ENCODE results near the gene SLC22A12. TPM values are rescaled to one million over a fixed set of nuclear protein-coding genes. Genes with fewer than 3 reads are reported as not detected.

The SLC22A12 gene
- total RNA-seq (not detected), polyA plus RNA-seq (ENCODE audit: insufficient read length in 2 of 2) (not detected)
- long read RNA-seq, donor 1 = 0 reads
- long read RNA-seq, donor 2 = 0 reads
- long read RNA-seq, donor 3 = 0 reads
- long read RNA-seq, donor 4 = 0 reads

- H3K36me3 ChIP-seq (ENCODE audit: control insufficient read depth, insufficient read depth, low read length) = no peaks in the 10 kb centered on the region
- 81% methylated on average over 14 of the region's 14 CpGs for WGBS (ENCODE audit: insufficient coverage)
- H3K4me3 ChIP-seq (ENCODE audit: low read depth, low read length) = no peak within 1 kb of the TSS
- no peak for DNase-seq (ENCODE audit: low read depth in 4 of 6, low spot score in 6 of 6)
- H3K27me3 ChIP-seq (ENCODE audit: control insufficient read depth, insufficient read depth, low read length) = no peaks in the 10 kb centered on the region
- no peaks in the 10 kb centered on the region for H3K9me3 ChIP-seq (ENCODE audit: control insufficient read depth, insufficient read depth, low read length)
- H3K27ac ChIP-seq (ENCODE audit: low read depth, low read length) = no peak within 1 kb of the TSS
- H3K4me1 ChIP-seq (ENCODE audit: control insufficient read depth, insufficient read depth, low read length) = no peaks in the 10 kb centered on the region
Measured at GRCh38 chr11:64590763-64591221, at the start of gene SLC22A12. Gene SLC22A12 (plus strand): TSS chr11:64591220. CDS start chr11:64591557, 337 bp downstream.

GRCh38 chr11:64542172-64543125, 48.6 kb upstream of the SLC22A12 start:
- no peak for DNase-seq (ENCODE audit: low read depth in 4 of 6, low spot score in 6 of 6)
- Histone ChIP-seq H3K27ac (ENCODE audit: low read depth, low read length) (no peak overlapping the region), H3K9me3 (ENCODE audit: control insufficient read depth, insufficient read depth, low read length) (no peaks in the 10 kb centered on the region), H3K4me3 (ENCODE audit: low read depth, low read length) (no peak overlapping the region), H3K4me1 (ENCODE audit: control insufficient read depth, insufficient read depth, low read length) (peaks cover 22% of the 10 kb centered on the region), H3K36me3 (ENCODE audit: control insufficient read depth, insufficient read depth, low read length) (no peaks in the 10 kb centered on the region), H3K27me3 (ENCODE audit: control insufficient read depth, insufficient read depth, low read length) (no peaks in the 10 kb centered on the region)
- 93% methylated on average over 24 of the region's 35 CpGs for WGBS (ENCODE audit: insufficient coverage)

- no peak overlapping the region for H3K27ac ChIP-seq (ENCODE audit: low read depth, low read length)
- no peaks in the 10 kb centered on the region for H3K9me3 ChIP-seq (ENCODE audit: control insufficient read depth, insufficient read depth, low read length)
- H3K27me3 ChIP-seq (ENCODE audit: control insufficient read depth, insufficient read depth, low read length) = no peaks in the 10 kb centered on the region
- peaks cover 10% of the 10 kb centered on the region for H3K4me1 ChIP-seq (ENCODE audit: control insufficient read depth, insufficient read depth, low read length)
- H3K36me3 ChIP-seq (ENCODE audit: control insufficient read depth, insufficient read depth, low read length) = no peaks in the 10 kb centered on the region
- no peak for DNase-seq (ENCODE audit: low read depth in 4 of 6, low spot score in 6 of 6)
- H3K4me3 ChIP-seq (ENCODE audit: low read depth, low read length) = no peak overlapping the region
Measured at GRCh38 chr11:64543818-64544217, 47.2 kb upstream of the SLC22A12 start.

- H3K36me3 ChIP-seq (ENCODE audit: control insufficient read depth, insufficient read depth, low read length) = no peaks in the 10 kb centered on the region
- no peak for DNase-seq (ENCODE audit: low read depth in 4 of 6, low spot score in 6 of 6)
- H3K4me3 ChIP-seq (ENCODE audit: low read depth, low read length) = no peak overlapping the region
- H3K4me1 ChIP-seq (ENCODE audit: control insufficient read depth, insufficient read depth, low read length) = peaks cover under 1% of the 10 kb centered on the region
- H3K9me3 ChIP-seq (ENCODE audit: control insufficient read depth, insufficient read depth, low read length) = no peaks in the 10 kb centered on the region
- H3K27ac ChIP-seq (ENCODE audit: low read depth, low read length) = no peak overlapping the region
- no peaks in the 10 kb centered on the region for H3K27me3 ChIP-seq (ENCODE audit: control insufficient read depth, insufficient read depth, low read length)
- WGBS (ENCODE audit: insufficient coverage) = 64% methylated on average over 1 of the region's 2 CpGs
Measured at GRCh38 chr11:64544616-64545296, 46.3 kb upstream of the SLC22A12 start.

- H3K4me3 ChIP-seq (ENCODE audit: low read depth, low read length) = no peak overlapping the region
Measured at GRCh38 chr11:64545619-64546018, 45.4 kb upstream of the SLC22A12 start.

GRCh38 chr11:64546176-64546575, 44.8 kb upstream of the SLC22A12 start:
- Histone ChIP-seq H3K4me3 (ENCODE audit: low read depth, low read length) (no peak overlapping the region), H3K9me3 (ENCODE audit: control insufficient read depth, insufficient read depth, low read length) (no peaks in the 10 kb centered on the region)
- DNase-seq (ENCODE audit: low read depth in 4 of 6, low spot score in 6 of 6) = no peak

More at GRCh38 chr11:64545619-64546018, 45.4 kb upstream of the SLC22A12 start:
- Histone ChIP-seq H3K4me1 (ENCODE audit: control insufficient read depth, insufficient read depth, low read length) (no peaks in the 10 kb centered on the region), H3K9me3 (ENCODE audit: control insufficient read depth, insufficient read depth, low read length) (no peaks in the 10 kb centered on the region), H3K27me3 (ENCODE audit: control insufficient read depth, insufficient read depth, low read length) (no peaks in the 10 kb centered on the region), H3K27ac (ENCODE audit: low read depth, low read length) (no peak overlapping the region), H3K36me3 (ENCODE audit: control insufficient read depth, insufficient read depth, low read length) (no peaks in the 10 kb centered on the region)
- WGBS (ENCODE audit: insufficient coverage) = over 99% methylated on average over 13 of the region's 15 CpGs
- DNase-seq (ENCODE audit: low read depth in 4 of 6, low spot score in 6 of 6) = no peak

GRCh38 chr11:64546600-64546999, 44.4 kb upstream of the SLC22A12 start:
- Histone ChIP-seq H3K27me3 (ENCODE audit: control insufficient read depth, insufficient read depth, low read length) (no peaks in the 10 kb centered on the region), H3K9me3 (ENCODE audit: control insufficient read depth, insufficient read depth, low read length) (no peaks in the 10 kb centered on the region), H3K27ac (ENCODE audit: low read depth, low read length) (no peak overlapping the region), H3K36me3 (ENCODE audit: control insufficient read depth, insufficient read depth, low read length) (no peaks in the 10 kb centered on the region), H3K4me1 (ENCODE audit: control insufficient read depth, insufficient read depth, low read length) (no peaks in the 10 kb centered on the region), H3K4me3 (ENCODE audit: low read depth, low read length) (no peak overlapping the region)
- no peak for DNase-seq (ENCODE audit: low read depth in 4 of 6, low spot score in 6 of 6)
- WGBS (ENCODE audit: insufficient coverage) = 90% methylated on average over 8 of the region's 8 CpGs

More at GRCh38 chr11:64546176-64546575, 44.8 kb upstream of the SLC22A12 start:
- no peaks in the 10 kb centered on the region for H3K27me3 ChIP-seq (ENCODE audit: control insufficient read depth, insufficient read depth, low read length)
- H3K27ac ChIP-seq (ENCODE audit: low read depth, low read length) = no peak overlapping the region
- WGBS (ENCODE audit: insufficient coverage) = 100% methylated on average over 1 of the region's 2 CpGs
- H3K36me3 ChIP-seq (ENCODE audit: control insufficient read depth, insufficient read depth, low read length) = no peaks in the 10 kb centered on the region
- no peaks in the 10 kb centered on the region for H3K4me1 ChIP-seq (ENCODE audit: control insufficient read depth, insufficient read depth, low read length)

GRCh38 chr11:64549969-64550368, 41.1 kb upstream of the SLC22A12 start:
- H3K36me3 ChIP-seq (ENCODE audit: control insufficient read depth, insufficient read depth, low read length) = no peaks in the 10 kb centered on the region
- no peak for DNase-seq (ENCODE audit: low read depth in 4 of 6, low spot score in 6 of 6)
- H3K4me3 ChIP-seq (ENCODE audit: low read depth, low read length) = no peak overlapping the region
- H3K27ac ChIP-seq (ENCODE audit: low read depth, low read length) = no peak overlapping the region
- H3K9me3 ChIP-seq (ENCODE audit: control insufficient read depth, insufficient read depth, low read length) = no peaks in the 10 kb centered on the region
- no CpG with 5 or more reads among the region's 4 CpGs for WGBS (ENCODE audit: insufficient coverage)
- H3K27me3 ChIP-seq (ENCODE audit: control insufficient read depth, insufficient read depth, low read length) = no peaks in the 10 kb centered on the region
- peaks cover 15% of the 10 kb centered on the region for H3K4me1 ChIP-seq (ENCODE audit: control insufficient read depth, insufficient read depth, low read length)

GRCh38 chr11:64553554-64554201, 37.3 kb upstream of the SLC22A12 start:
- H3K9me3 ChIP-seq (ENCODE audit: control insufficient read depth, insufficient read depth, low read length) = no peaks in the 10 kb centered on the region
- WGBS (ENCODE audit: insufficient coverage) = 31% methylated on average over 12 of the region's 13 CpGs

More at GRCh38 chr11:64553554-64554201, 37.3 kb upstream of the SLC22A12 start:
- Histone ChIP-seq H3K27me3 (ENCODE audit: control insufficient read depth, insufficient read depth, low read length) (no peaks in the 10 kb centered on the region), H3K4me1 (ENCODE audit: control insufficient read depth, insufficient read depth, low read length) (peaks cover 34% of the 10 kb centered on the region), H3K4me3 (ENCODE audit: low read depth, low read length) (no peak overlapping the region), H3K36me3 (ENCODE audit: control insufficient read depth, insufficient read depth, low read length) (no peaks in the 10 kb centered on the region), H3K27ac (ENCODE audit: low read depth, low read length) (peak overlapping the region; percentile 62)
- DNase-seq (ENCODE audit: low read depth in 4 of 6, low spot score in 6 of 6) = peak in 2 of 6 donors; percentile 73 to 81
